GM10248 (cell line): ENCODE measurements around the gene NEK4.

Experiments used
- CTCF ChIA-PET: fragments of 300-600 bp; sonication (Branson Sonifier 250); formaldehyde crosslinking; extraction: SDS; loops from one replicate; lab custom pipeline; 2021; ENCODE audit warnings: antibody characterized with exemption; lab: Yijun Ruan, JAX
- POLR2A ChIA-PET: fragments of 350-650 bp; sonication (Branson Sonifier 250); formaldehyde crosslinking; extraction: SDS; loops from one replicate; lab custom pipeline; 2020; ENCODE audit warnings: antibody characterized with exemption; lab: Yijun Ruan, JAX
- DNase-seq: peaks from one replicate; pipeline ENCODE4 v3.0.0; 2012; ENCODE audit errors: extremely low spot score
- TF ChIP-seq, protein P1 (sequence below): IDR thresholded peaks from 2 replicates; pipeline ENCODE4 v1.5.1; 2012; ENCODE audit warnings: mild to moderate bottlenecking, low read depth; ENCODE audit errors: extremely low read depth, missing control alignments, control extremely low read depth

Gene NEK4

DNA sequence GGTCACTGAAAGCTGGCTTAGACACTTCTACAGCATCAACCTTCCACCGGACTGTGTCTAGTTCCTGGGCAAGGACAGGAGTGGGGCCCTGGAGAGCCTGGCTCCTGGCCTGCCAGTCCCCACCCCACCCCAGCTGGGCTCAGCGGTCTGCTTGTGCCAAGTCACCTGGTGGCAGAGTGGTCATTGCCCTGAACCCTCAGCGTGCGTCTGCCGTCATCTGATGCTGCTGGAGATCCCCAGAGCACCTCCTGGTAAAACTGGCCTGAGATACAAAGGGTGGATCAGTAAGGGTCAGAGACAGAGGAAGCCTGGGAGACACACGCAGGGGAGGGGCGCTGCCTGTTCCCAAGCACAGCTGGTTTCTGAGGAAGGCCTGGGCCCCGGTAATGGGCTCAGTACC is 43.1 kb upstream of the NEK4 start:
- TF ChIP-seq, protein P1, sequence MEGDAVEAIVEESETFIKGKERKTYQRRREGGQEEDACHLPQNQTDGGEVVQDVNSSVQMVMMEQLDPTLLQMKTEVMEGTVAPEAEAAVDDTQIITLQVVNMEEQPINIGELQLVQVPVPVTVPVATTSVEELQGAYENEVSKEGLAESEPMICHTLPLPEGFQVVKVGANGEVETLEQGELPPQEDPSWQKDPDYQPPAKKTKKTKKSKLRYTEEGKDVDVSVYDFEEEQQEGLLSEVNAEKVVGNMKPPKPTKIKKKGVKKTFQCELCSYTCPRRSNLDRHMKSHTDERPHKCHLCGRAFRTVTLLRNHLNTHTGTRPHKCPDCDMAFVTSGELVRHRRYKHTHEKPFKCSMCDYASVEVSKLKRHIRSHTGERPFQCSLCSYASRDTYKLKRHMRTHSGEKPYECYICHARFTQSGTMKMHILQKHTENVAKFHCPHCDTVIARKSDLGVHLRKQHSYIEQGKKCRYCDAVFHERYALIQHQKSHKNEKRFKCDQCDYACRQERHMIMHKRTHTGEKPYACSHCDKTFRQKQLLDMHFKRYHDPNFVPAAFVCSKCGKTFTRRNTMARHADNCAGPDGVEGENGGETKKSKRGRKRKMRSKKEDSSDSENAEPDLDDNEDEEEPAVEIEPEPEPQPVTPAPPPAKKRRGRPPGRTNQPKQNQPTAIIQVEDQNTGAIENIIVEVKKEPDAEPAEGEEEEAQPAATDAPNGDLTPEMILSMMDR = no peak

GRCh38 chr3:52811452-52812011 is 40.8 kb upstream of the NEK4 start:
- no peak for DNase-seq
- POLR2A ChIA-PET = no interaction called here
- TF ChIP-seq, protein P1 = no peak
- CTCF ChIA-PET = interaction anchor here (1.5 to 3.4 kb wide), 3 partner anchors 10 to 13 kb away, joined by 3 to 16 read pairs (median 6); no protein-coding TSS in a partner anchor

More for the DNA sequence above, 43.1 kb upstream of the NEK4 start:
- no peak for DNase-seq
- POLR2A ChIA-PET = no interaction called here
- CTCF ChIA-PET = interaction anchor here (1.9 kb wide), 1 partner anchor 15 kb away, joined by 9 read pairs; no protein-coding TSS in a partner anchor

- POLR2A ChIA-PET = no interaction called here
- TF ChIP-seq, protein P1 = no peak
- no peak for DNase-seq
- CTCF ChIA-PET = interaction anchor here (1.5 to 3.4 kb wide), 3 partner anchors 10 to 13 kb away, joined by 3 to 16 read pairs (median 6); no protein-coding TSS in a partner anchor
These were observed 40.2 kb upstream of the NEK4 start for GRCh38 chr3:52810923-52811322.

GRCh38 chr3:52809662-52810377 is 39.1 kb upstream of the NEK4 start:
- POLR2A ChIA-PET = no interaction called here
- DNase-seq = no peak
- TF ChIP-seq, protein P1 = no peak
- CTCF ChIA-PET = interaction anchor here (0.7 to 3.4 kb wide), 4 partner anchors 9 to 11 kb away, joined by 4 to 16 read pairs (median 6); no protein-coding TSS in a partner anchor

- ChIA-PET POLR2A (no interaction called here), CTCF (interaction anchor here (0.7 to 1.8 kb wide), 5 partner anchors 9 to 67 kb away, joined by 3 to 7 read pairs (median 4); no protein-coding TSS in a partner anchor)
These were observed 38.4 kb upstream of the NEK4 start for GRCh38 chr3:52809149-52809548.

More at GRCh38 chr3:52809149-52809548, 38.4 kb upstream of the NEK4 start:
- DNase-seq = no peak
- TF ChIP-seq, protein P1 = no peak
